Activated CD4-positive, alpha-beta T cell treated with anti-CD3 and anti-CD28 coated beads, Interleukin-2, Interleukin-4, amounts not matched to agents 100 ng/mL and 50 ng/mL, durations not matched to agents 16 hours and 8 hours (primary cell): Measurements from ENCODE around the gene TXNRD2.
"Not testable (repeated sequence)": the region's sequence is repeated elsewhere in the genome, so short reads cannot be mapped to it uniquely, and the experiment has no call there.

Experiments
- DNase-seq: peaks from one replicate; pipeline ENCODE4 v3.0.0-alpha.2; 2020; ENCODE audit warnings: low spot score

Gene TXNRD2

DNA sequence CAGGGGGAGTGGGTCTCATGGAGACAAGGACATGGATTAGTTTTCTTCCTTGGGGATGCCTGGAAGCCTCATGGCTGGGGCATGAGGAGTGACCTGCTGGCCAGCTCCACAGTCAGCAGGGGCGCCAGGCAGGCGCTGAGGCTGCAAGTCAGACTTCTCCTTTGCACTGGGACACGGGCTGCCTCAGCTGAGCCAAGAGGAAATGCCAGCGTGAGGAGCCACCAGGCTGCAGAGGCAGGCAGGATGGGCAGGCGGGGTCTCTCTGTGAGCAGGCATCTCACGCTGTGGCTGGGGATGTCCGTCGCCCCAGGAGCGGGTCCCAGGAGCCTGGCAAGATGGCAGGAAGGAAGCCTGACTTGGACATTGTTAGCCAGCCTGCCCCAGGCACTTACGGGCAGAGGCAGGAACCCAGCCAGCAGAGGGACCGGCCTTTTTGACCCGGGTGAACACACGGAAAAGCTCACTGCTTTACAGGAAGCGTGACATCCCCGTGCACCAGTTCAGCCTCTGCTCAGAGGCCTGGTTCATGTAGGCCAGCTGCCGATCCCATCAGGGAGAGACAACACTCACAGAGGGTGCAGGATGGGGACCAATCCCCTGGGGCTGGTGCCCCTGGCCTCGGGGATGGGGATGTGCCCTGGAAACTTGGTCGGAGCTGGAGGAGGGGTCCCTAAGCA lies 97.1 kb downstream of the TXNRD2 start:
- DNase-seq, result no peak

DNA sequence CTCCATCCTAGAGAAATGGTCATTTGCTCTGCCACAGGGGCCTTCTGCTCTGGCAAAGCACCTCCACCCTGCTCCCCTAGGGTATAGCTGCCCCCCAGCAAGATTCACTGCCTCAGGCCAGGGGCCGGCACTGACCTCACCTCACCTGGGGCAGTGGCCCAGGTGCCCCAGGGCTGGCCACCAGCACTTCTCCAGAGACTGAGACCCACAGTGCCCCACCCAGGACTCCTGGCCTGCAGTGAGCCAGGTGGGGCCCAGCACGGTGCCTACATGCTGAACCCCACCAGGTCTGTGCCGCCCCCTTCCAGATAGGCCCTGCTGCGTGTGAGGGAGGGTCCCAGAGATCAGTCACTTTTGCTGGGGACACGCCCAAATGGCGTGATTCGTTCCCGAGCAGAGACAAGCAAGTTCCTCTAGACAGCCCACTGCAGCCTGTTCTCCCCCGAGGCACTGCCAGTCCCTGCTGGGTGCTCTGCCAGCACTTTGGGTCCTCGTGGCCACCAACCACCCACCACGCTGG lies 97.7 kb downstream of the TXNRD2 start:
- no peak for DNase-seq

DNA sequence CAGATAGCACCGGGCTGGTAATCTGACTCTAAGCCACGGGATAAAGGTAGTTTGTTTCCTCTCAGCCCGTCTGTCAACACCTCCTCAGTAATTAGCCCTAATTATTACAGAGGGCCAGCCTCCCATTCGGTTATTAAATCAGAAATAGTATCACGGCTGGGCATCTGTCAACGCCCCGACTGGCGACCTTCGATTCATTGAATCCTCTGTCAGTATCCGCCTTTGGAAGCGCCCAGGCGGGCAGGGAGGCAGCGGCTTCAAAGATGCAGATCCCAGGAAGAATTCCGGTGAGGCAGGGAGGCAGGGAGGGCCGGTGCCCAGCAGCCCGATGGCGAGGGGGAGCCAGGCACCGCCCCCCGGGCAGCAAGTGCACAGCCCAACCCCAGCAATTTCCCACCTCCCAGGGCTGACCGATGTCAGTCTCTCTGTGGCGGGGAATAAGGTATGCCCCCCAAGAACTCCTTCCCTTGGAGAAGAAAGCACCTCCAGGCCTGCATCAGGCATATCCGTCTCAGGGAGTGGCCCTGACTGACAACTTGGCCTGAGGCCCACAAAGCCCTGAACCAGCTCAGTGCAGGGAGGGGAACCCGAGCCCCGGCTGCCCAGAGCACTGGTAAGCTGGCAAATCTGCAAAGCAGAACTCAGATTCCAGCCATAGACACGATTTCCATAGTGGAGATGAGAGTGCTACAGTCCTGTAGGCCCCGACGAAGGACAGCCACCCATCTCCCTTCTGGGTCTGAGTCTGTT lies 98.3 kb downstream of the TXNRD2 start:
- no peak for DNase-seq

DNA sequence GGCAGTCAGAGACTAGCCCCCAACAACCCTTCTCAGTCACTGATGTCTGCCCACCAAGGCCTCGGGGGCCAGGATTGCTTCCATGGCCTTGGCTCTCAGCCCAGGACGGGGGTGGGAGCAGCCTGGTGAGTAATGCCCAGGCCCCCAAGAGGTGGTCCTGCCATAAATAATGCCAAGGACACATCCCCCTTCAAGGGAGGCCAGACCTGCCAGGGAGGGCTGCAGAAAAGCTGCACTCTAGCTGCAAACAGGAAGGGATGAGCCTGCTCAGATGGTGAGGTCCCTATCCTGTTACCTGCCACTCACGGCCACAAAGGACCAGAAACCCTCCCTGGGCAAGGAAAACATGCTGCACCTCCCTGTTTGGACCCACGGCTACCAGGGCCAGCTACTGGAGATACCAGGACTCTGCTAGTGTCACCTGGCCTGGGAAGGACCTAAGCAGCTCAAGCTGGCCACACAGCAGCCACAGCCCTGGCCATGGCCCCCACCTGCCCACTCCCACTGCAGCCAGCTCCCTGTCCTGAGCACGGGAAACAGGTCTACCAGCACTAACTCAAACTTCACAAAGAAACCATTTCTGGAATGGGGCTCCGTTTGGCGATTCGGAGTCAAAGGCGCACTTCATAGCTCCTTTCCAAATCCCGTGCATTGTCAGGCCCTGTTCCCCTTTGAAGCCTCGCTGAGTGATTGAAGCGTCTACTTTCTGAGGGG lies 99.1 kb downstream of the TXNRD2 start:
- DNase-seq, result no peak

DNA sequence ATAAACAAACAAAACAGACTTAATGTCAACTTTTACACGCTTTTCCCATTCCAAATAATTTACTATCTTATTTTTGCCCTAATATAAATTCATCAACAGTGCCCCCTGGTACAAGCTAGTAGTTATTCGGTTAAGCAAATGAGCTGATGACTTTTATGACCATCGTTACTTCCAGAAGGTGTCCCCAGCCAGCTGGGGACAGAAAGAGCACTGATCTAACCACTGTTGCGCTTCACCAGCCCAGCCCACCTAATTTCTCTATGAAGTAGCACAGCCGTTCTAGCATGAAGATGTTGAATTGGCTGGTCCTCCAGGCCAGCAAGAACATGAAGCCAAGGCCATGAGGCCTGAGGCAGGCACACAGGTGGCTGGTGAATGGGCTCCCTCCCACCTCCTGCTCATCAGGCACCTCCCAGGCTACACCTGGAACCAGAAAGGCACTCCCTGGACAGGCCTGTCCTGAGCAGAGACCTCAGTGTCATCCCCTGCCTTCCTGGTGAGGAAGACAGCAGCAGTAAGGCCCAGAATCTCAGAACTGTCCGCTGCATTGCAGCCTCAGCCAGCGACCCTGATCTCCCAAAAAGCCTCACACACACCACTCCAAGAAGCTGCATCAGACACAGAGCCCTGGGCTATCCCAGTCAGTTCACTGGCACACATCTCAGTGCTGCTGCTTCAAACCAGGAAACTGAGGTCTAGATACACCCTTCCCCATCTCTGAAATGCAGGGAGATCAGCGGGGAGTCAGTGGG lies 99.8 kb downstream of the TXNRD2 start:
- no peak for DNase-seq

DNA sequence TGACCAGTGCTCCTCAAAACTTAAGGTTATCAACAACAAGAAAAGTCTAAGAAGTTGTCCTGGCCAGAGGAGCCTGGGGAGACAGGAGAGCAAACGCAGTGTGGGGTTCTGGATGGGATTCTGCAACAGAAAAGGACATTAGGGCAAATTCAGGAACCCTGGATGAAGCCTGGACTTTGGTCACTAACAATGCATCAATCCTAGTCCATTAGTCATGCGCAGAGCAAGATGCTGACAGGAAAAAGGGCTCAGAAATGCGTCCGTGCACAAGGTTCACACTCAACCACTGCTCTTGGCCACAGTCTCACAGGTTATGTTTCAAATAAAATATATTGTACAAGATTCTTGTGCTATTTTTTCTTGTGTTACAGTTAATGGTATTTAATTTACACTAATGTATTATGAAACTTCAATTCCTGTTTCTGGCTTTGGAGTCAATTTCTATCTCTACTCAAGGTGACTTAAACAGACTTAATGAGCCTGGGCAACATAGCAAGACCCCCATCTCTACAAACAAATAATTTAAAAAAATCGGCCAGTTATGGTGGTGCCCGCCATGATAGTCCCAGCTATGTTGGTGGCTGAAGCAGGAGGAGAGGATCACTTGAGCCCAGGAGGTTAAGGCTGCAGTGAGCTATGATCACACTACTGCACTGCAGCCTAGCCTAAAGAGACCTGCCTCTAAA lies 100.5 kb downstream of the TXNRD2 start:
- DNase-seq, result no peak

DNA sequence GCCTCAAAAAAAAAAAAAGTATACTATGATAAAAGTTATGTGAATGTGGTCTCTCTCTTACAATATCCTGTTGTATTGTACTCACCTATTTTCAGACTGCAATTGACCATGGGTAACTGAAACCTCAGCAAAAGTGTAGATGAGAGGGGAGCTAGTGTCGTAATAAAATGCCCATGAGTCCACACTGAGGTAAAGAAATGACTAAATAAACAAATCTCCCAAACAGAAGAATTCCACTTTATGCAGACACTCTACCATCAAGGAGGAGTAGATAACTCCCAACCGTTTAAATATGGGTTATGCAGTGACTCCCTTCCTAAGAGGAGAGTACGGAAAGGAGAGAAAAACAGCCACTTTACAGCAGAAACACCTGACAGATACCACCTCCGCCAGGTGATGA lies 101.6 kb downstream of the TXNRD2 start:
- no peak for DNase-seq

DNA sequence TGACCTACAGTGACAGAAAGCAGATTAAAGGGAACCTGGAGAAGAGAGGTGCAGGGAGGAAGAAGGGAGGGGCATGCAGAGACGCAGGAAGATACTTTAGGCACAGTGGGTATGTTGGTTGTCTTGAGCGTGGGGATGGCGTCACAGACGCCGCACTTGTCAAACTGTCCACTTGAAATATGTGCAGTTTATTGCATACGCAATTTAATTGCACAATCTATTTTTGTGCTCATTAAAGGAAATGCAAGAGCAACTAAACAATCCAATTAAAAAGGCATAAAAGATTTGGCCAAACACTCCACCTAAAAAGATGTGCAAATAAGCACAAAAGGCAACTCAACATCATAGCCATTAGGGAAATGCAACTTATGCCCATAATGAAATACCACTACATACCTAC lies 103.7 kb downstream of the TXNRD2 start:
- no peak for DNase-seq

DNA sequence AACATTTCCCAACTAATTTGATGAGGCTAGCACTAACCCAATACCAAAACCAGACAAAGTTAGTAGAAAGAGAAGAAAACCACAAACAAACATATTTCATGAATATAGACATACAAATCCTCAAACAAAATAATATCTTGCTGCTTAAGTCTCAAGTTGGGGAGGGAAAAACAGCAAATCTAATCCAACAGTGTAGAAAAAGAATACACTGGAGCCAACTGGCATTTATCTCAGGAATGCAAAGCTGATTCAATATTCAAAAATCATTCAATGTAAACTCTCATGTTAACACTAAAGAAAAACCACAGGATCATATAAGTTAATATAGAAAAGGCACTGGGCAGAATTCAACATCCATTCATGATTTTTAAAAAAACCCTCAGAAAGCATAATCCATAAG lies 105.1 kb downstream of the TXNRD2 start:
- DNase-seq, result no peak

DNA sequence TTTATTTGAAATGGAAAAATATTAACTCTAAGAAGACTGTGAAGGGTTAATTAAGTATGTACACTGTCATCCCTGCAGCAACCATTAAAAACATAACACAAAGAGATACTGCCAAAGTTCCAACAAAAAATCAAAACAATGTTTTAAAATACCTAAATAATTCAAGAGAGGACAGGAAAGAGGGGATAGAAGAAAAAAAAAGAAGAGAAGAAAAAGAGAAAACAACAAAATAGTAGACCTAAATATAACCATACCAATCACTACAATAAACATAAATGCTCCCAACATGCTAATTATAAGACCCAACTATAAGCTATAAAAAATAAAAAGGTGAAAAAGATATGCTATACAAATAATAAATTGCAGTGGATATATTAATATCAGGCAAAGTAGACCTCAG lies 107.0 kb downstream of the TXNRD2 start:
- no peak for DNase-seq

DNA sequence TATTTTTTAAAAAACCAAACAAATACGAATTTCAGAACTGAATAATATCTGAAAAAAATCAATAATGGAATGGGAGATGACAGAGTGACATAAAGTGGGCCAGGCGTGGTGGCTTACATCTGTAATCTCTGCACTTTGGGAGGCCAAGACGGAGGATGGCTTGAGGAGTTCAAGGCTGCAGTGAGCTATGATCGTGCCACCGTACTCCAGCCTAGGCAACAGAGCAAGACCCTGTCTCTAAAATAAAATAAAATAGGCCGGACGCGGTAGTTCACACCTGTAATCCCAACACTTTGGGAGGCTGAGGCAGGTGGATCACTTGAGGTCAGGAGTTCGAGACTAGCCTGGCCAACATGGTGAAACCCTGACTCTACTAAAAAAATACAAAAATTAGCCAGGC lies 108.3 kb downstream of the TXNRD2 start:
- DNase-seq, result not testable (repeated sequence)

DNA sequence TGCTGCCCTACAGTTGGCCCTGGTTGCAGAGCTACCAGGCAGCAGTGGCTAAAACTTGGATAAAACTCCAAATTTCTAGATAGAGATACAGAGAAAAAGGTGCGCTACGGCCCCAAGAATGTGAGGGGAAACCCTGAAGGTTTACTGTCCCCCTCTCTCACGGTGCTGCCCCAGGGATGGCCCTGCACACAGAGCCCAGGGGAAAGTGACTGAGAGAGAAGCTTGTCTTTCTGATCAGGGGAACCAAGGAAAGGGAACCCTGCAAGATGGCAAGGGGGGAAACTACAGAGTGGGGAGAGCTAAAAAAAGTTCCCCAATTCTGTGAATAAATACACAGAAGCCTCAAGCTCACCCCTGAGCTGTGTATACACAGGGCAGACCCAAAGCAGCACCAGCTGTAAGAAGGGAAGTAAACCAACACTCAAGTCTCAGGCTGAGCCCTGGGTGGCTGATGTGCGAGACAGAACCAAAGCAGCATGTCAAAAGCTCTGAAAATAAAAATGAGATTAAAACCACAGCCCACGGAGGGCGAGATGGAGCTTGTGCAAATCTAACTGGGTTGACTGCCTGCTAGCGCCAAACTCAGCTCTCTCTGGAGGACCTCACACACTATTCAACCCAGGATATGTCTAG lies 109.0 kb downstream of the TXNRD2 start:
- DNase-seq, result no peak

DNA sequence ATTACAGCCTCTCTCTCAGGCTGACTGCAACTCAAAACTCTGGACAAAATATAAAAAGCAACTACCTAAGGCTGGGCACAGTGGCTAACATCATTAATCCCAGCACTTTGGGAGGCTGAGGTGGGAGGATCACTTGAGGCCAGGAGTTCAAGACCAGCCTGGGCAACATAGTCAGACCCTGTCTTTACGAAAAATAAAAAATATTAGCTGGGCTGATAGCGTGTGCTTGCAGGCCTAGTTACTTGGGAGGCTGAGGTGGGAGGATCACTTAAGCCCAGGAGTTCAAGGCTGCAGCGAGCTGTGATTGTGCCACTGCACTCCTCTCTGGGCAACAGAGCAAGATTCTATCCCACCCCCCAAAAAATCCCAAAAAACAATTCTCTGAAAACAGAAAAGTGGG lies 109.6 kb downstream of the TXNRD2 start:
- not testable (repeated sequence) for DNase-seq

DNA sequence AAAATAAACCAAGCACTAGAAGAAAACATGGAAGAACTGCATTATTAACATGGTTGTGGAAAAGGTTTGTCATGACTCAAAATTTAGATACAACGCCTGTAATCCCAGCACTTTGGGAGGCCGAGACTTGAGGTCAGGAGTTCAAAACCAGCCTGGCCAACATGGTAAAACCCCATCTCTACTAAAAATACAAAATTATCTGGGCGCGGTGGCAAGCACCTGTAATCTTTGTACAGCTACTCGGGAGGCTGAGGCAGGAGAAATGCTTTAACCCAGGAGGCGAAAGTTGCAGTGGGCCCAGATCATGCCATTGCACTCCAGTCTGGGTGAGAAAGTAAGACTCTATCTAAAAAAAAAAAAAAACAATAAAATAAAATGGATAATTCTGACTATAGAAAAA lies 110.6 kb downstream of the TXNRD2 start:
- DNase-seq, result no peak

DNA sequence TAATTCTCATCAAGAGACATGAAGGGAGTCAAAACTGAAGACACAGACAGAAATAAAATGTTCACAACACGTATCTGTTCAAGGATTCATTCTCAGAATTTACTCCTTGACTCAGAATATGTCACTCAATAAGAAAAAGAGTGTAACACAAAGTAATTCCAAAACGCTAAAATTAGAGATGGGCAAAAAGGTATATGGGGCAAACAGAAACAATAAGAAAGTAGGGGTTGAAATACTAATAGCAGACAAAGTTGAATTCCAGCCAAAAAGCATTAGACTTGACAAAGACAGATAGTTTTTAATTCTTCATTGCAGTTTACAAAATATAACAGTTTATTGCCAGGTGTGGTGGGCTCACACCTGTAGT lies 113.6 kb downstream of the TXNRD2 start:
- DNase-seq, result no peak

DNA sequence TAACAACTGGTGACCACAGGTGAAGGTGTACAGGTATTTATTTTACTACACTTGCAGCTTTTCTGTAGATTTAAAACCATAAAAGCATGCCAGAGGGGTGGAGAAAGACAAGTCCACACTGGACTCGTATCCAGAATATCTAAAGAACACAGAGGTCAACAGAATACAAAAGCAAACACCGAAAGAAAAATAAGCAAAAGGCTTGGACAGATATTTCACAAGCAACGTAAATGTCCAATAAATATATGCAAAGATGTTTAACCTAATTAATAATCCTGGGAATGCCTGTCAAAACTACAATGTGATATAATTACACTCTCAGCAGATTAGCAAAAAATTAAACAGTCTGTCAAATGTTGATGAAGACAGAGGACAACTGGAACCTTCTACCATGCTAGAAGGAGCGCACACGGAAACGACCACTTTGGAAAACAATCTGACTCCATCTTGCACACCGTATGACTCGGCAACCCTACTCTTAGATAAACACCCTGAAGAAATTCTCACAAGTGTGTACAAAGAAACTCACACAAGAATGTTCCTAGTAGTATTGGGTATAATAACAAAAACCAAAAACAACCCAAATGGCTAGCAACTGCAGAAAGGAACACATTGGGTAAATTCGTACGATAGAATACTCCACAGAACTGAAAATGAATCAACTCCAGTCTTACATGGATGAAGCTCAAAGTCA lies 114.1 kb downstream of the TXNRD2 start:
- no peak for DNase-seq

DNA sequence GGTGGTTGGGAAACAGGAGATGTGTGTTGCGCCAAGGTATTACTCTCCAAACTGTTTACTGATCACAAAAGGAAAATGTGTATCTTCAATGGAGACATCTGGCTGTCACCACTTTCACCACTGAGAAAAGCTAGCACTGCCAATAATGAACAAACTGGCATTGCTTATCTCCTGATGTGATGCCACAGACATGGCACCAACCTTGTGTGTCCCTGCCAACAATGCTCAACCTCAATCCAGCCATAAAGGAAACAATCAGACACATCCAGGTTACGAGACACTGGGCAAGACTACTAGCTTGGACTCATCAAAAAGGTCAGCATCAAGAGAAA lies 115.0 kb downstream of the TXNRD2 start:
- no peak for DNase-seq

DNA sequence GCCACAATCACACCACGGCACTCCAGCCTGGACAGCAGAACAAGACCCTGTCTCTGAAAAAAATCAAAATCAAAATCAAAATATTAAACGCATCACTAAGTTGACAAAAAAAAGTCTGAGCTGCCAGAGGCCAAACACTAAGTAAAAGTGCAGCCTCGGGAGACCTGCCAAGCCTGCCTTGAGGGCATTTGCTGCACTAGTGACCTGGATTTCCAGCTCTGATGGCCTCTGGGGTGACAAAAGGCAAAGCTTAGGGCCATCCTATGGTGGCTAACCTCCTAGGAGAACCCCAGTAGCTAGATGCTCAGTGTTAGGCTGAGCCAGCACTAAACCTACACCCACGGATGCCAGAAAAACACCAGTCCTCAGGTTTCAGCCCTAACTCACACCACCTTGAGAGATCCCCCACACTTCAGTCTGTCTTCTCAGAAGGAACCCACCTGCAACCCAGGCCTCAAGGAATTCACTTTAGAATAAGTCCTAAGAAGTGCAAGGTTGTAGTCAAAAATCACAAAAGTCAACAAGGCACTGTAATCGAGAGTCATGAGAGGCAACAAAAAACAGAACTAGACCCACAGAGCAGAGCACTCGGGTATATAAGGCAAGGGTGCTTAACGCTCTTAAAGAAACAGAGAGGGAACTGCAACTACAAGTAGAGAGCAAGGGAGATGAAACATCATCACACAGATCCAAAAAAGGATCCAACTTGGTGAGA lies 115.6 kb downstream of the TXNRD2 start:
- no peak for DNase-seq
